GM21723 (cell line): ENCODE data around the gene POU3F2.

ENCODE experiments used
- ATAC-seq: cut with Tn5 transposase; IDR thresholded peaks from one replicate; pipeline ENCODE4 v1.9.1; 2021; ENCODE audit warnings: mild to moderate bottlenecking, moderate library complexity; ENCODE audit not compliant: unreplicated experiment

The POU3F2 gene

GRCh38 chr6:98843271-98844243, 9.2 kb downstream of the POU3F2 start:
- ATAC-seq, result no peak

DNA sequence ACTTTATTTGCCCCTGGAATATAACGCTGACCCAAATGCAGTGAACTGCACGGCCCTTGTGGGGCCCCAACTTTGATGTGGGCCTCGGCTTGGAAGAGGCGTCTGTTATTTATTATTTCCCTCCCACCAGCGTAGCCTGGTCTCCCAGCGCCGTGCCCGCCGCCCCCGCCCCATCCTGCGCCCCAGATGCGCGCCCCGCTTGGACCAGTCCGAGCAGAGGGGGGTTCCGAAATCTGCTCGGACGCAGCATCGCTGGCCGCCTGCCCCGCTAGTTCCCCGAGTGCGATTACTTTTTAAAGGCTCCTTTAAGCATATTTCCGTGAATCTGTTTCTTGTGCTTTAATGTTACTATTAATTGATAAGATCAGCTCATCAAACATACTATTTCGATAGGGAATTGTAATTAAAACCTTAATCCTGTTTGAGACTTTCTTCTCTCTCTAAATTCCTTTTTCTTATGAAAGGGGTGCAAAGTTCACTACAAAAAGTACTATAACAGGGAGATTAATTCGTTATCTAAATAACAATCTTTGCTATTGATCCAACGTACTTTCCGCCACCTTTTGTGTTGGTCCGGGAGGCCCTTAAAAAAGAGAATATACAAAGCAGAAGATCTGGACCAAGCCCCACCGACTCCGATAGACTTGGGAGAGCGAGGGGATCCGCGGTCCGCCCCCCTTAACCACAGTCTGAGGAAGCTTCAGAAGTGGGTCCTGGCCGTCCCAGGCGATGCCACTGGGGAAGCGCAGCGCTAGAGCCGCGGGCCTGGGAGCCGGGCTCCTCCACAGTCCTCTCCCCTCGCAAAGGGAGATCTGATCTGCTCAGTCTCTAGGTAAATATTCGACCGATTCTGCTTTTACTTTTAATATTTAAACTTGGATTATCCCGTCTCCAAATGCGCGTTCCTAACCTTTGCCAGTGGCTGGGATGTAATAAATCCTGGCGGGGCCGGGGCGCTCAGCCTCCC, 10.2 kb downstream of the POU3F2 start:
- no peak for ATAC-seq

DNA sequence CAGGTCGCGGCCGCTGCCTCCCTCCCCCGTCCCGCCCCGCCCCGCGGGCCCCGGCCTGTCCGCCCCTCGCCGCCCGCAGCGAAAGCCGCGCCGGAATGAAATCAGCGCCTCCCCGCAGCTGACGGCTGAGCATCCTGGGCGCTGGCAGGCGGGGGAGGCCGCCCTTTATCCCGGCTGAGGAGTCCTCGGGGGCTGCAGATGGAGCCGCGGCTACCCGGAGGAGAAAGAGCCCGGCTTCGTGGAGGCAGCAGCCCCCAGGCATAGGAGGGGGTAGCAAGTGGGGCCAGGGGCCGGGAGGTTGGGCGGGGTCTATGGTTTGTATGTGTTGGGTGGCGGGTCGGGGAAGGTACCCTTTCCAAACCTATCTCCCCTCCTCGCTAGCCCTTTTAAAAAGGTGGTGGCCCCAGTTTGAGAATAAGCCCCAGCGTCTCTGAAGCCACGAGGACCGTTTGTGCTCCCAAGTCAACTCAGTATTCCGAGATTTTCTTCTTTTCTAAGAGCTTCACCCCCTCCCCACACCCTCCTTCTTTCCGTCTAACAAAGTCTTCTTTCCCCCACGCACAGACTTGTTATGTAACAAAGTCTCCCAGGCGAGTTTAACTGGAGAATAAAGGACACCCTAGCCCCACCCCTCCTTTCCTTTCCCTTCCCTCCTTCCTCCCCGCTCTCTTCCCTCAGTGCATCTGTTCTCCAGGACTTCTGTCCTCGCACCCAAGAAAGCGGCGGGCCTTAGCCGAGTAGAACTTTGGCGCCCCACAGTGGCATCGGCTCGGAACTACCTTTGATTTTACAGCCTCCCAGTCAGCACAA, 11.0 kb downstream of the POU3F2 start:
- peak; percentile 77 for ATAC-seq

- ATAC-seq, result no peak
Observed at GRCh38 chr6:98846021-98846380, 11.6 kb downstream of the POU3F2 start.

DNA sequence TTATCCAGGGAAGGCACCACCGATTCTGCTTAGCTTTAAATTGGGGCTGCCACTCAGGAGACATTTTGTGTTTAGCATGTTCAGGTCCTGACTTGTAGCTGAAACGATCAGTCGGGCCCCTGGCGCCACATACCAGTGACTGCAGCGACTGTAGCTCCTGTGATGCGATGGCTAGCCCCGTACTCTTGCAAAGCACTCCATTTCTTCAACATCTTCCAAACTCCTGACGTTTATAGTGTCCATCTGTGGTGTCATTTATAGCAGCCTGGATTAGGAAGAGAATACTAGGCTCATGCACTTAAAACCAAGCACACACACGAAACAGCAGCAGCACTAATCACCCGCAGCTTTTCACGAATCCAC, 13.0 kb downstream of the POU3F2 start:
- no peak for ATAC-seq

GRCh38 chr6:98847779-98848538, 13.6 kb downstream of the POU3F2 start:
- ATAC-seq, result peak; percentile 44

GRCh38 chr6:98848539-98849242, 14.3 kb downstream of the POU3F2 start:
- no peak for ATAC-seq

DNA sequence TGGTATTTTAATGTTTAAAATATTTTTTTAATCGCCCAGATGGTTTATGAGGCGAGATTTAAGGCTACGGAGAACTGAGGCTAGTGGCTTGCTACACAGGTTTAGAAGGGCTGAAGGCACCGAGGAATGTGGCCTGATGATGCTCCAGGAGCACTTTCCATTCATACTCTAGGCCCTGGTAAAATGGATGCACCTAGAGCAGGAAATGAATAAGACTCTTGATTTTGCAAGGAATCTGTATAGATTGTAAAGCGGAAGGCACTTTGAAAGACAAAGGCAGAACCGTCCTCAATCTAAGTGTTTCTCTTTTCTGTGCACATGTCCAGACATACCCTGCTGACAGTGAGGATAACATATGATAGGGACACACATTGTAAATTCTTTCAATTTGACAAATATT, 30.1 kb downstream of the POU3F2 start:
- no peak for ATAC-seq

GRCh38 chr6:98871057-98871456, 36.7 kb downstream of the POU3F2 start:
- ATAC-seq, result no peak

GRCh38 chr6:98871821-98872220, 37.4 kb downstream of the POU3F2 start:
- ATAC-seq, result no peak

DNA sequence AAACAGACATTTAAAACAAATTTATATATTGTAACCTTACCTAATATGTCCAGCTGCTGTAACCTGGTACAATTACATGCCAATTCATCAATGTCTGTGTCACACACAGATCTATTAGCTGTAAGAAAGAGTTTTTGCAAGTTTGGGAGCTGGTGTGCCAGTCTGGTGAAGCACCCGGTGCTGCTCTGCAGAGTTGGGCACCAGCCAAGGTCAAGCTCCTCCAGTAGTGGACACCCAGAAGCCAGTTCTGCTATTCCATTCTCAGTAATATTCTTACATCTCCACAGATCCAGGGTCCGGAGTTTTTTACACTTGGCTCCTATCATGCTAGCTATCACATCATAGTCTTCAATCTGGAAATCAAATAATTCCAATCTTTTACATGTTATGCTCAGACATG, 41.0 kb downstream of the POU3F2 start:
- ATAC-seq, result no peak

DNA sequence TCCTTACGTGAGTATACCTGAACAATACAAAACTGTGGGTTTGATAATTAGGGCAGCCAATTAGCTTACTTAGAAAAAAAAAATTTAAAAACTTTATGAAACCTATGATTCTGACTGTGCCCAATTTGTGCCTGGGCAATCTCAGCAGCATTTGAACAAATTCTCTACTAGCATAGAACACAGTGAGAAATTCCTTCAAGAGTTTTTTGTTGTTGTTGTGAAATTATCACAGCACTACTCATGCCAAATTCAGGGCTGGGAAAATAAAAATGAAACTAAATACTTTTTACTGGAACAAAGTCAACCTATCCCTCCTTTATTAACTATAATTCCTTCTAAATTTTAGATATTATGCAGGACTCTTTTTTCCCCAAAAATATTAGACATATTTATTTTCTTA, 42.9 kb downstream of the POU3F2 start:
- no peak for ATAC-seq

DNA sequence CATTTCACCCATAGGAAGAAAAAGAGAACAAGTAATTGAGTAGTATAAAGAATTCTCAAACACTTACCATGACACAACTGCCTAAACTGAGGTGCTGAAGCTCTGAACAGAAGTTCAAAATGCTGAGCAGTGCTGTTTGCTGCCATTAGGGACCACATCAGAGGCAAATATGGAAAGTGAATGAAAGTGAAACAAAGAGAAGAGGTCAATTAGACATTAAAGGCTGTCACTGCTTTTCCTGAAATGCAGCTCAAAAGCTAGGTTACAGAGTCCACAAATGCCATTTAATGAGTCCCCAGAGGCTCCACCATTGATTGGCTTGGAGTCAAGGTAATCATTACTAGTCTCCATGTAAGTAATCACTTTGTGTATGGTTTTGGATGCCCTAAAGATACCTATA, 46.1 kb downstream of the POU3F2 start:
- no peak for ATAC-seq

GRCh38 chr6:98885330-98885729, 51.0 kb downstream of the POU3F2 start:
- ATAC-seq, result no peak

GRCh38 chr6:98887650-98888049, 53.3 kb downstream of the POU3F2 start:
- ATAC-seq, result no peak
